Measurements from ENCODE around the gene JAKMIP1. TPM values are rescaled to one million over a fixed set of nuclear protein-coding genes. Genes with fewer than 3 reads are reported as not detected.

JAKMIP1 gene
- total RNA-seq, 1 experiment from 2014 or later, result not detected

GRCh38 chr4:5988086-5988845 is 212.1 kb downstream of the JAKMIP1 start:
- TF ChIP-seq CEBPB (IDR thresholded peaks at IDR 0.05; ENCODE audit: low read depth) (no peak), CBX3 (IDR thresholded peaks at IDR 0.05; ENCODE audit: low read depth) (no peak), ELF1 (IDR thresholded peaks at IDR 0.05; ENCODE audit: borderline replicate concordance, low read depth) (no peak), CTCF (IDR thresholded peaks at IDR 0.05 in 2 of 3, conservative IDR thresholded peaks at IDR 0.05 in 1 of 3; ENCODE audit: borderline replicate concordance in 1 of 3, insufficient read depth in 1 of 3, low read depth in 2 of 3, low read length in 2 of 3) (no peak), EGR1 (IDR thresholded peaks at IDR 0.05; ENCODE audit: low read depth) (no peak), ATF3 (IDR thresholded peaks at IDR 0.05) (no peak), MAX (IDR thresholded peaks at IDR 0.05) (no peak), POLR2AphosphoS5 (IDR thresholded peaks at IDR 0.05; ENCODE audit: low read depth, low read length) (no peak), FOSL1 (IDR thresholded peaks at IDR 0.05; ENCODE audit: low read depth) (no peak), ZBTB33 (IDR thresholded peaks at IDR 0.05; ENCODE audit: extremely low read depth, insufficient replicate concordance, low read length) (no peak), TCF7L2 (IDR thresholded peaks at IDR 0.05; ENCODE audit: borderline replicate concordance, extremely low read depth, insufficient read depth, insufficient read length) (no peak), EZH2 (IDR thresholded peaks at IDR 0.05) (no peak), YY1 (IDR thresholded peaks at IDR 0.05; ENCODE audit: extremely low read depth, insufficient replicate concordance, low read depth, low read length) (no peak), JUND (IDR thresholded peaks at IDR 0.05) (no peak), RAD21 (IDR thresholded peaks at IDR 0.05; ENCODE audit: low read depth) (no peak), SIN3A (IDR thresholded peaks at IDR 0.05; ENCODE audit: low read depth) (no peak), REST (IDR thresholded peaks at IDR 0.05; ENCODE audit: low read depth) (no peak)
- BruUV-seq (replicated peaks), result no TSS peak
- POLR2A ChIA-PET, result no interaction called here
- Histone ChIP-seq H3K4me1 (ENCODE audit: control insufficient read depth in 1 of 2, insufficient read depth in 2 of 2, low read length in 2 of 2) (no peaks in the 10 kb centered on the region), H3K36me3 (ENCODE audit: control insufficient read depth in 1 of 2, insufficient read depth in 2 of 2, low read length in 2 of 2) (no peaks in the 10 kb centered on the region), H3K79me2 (ENCODE audit: insufficient read depth, low read length) (no peaks in the 10 kb centered on the region), H2AFZ (ENCODE audit: low read depth, low read length, poor library complexity, severe bottlenecking) (no peak overlapping the region), H3K9ac (ENCODE audit: low read length) (no peak overlapping the region), H3K27me3 (ENCODE audit: insufficient read depth, low read length) (peaks cover 19% of the 10 kb centered on the region), H3K27ac (ENCODE audit: low read depth, low read length) (no peak overlapping the region), H3K9me3 (ENCODE audit: control insufficient read depth in 1 of 2, insufficient read depth in 1 of 2, low read depth in 1 of 2, low read length in 2 of 2) (no peaks in the 10 kb centered on the region; a peak in 2 of 4 replicates), H3K9me2 (ENCODE audit: insufficient read depth) (no peaks in the 10 kb centered on the region), H3K4me3 (replicated peaks in 1 of 2; ENCODE audit: low read depth in 1 of 2, low read length in 2 of 2) (no peak overlapping the region), H3K4me2 (ENCODE audit: low read length) (no peak overlapping the region), H4K20me1 (ENCODE audit: insufficient read depth) (no peaks in the 10 kb centered on the region)
- ATAC-seq (no peak), DNase-seq (ENCODE audit: low read depth, low spot score) (no peak)
- CTCF ChIA-PET, result interaction anchor here (2.2 kb wide), 1 partner anchor 10 kb away, joined by 9 read pairs; no protein-coding TSS in a partner anchor
- intact Hi-C loops (cut with micrococcal nuclease), result no loop called here
- RAD21 ChIA-PET (ENCODE audit: low non-redundant PET in 1 of 2, low total read pairs in 2 of 2, uncharacterized antibody in 2 of 2, unreplicated experiment in 2 of 2), result no interaction called here
